ENCODE data around the gene IFT81. TPM values are rescaled to one million over a fixed set of nuclear protein-coding genes. Genes with fewer than 3 reads are reported as not detected.
"Not testable (repeated sequence)": the region's sequence is repeated elsewhere in the genome, so short reads cannot be mapped to it uniquely, and the experiment has no call there.

Gene IFT81
- polyA plus RNA-seq, 1 donor: 12.6 TPM

DNA sequence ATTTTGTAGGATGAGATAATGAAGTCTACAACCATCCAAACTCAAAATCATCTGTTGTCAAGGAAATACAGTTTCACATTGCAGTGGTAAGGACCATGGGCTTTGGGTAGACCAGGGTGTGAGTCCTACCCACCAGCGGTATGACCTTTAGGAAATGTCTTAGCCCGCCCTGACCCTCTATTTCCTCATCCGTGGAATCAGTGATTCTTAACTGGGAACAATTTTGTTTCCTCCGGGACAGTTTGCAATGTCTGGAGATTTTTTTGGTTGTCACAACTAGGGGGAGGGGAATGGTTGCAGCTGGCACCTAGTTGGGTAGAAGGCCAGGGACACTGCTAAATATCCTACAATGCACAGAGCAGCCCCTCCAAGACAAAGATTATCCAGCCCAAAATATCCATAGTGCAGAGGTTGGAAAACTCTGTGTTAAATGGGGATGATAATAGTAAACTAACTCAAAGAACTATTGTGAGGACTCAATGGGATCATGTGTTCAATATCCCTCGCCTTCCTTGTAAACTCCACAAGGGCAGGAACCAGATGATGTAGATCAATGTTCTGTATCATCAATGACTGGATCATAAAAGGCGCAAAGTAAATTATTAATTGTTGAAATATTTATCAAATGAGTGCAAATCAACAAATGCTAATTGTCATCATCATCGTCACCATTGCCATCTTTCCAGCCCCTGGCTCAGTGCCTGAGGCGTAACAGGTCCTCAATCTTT lies 15.7 kb upstream of the IFT81 start:
- Histone ChIP-seq H3K9me3 (ENCODE audit: control insufficient read depth, low read depth, low read length) (no peaks in the 10 kb centered on the region), H3K27me3 (ENCODE audit: control insufficient read depth, insufficient read depth, low read length) (no peaks in the 10 kb centered on the region), H3K4me3 (ENCODE audit: low read length) (no peak overlapping the region), H3K36me3 (ENCODE audit: control insufficient read depth, insufficient read depth, low read length) (no peaks in the 10 kb centered on the region), H3K27ac (ENCODE audit: low read length) (no peak overlapping the region), H3K4me1 (ENCODE audit: control insufficient read depth, insufficient read depth, low read length) (peaks cover 8% of the 10 kb centered on the region)
- whole genome bisulfite sequencing (ENCODE audit: insufficient coverage, low lambda C conversion rate): no CpG with 5 or more reads among the region's 8 CpGs
- DNase-seq: no peak

DNA sequence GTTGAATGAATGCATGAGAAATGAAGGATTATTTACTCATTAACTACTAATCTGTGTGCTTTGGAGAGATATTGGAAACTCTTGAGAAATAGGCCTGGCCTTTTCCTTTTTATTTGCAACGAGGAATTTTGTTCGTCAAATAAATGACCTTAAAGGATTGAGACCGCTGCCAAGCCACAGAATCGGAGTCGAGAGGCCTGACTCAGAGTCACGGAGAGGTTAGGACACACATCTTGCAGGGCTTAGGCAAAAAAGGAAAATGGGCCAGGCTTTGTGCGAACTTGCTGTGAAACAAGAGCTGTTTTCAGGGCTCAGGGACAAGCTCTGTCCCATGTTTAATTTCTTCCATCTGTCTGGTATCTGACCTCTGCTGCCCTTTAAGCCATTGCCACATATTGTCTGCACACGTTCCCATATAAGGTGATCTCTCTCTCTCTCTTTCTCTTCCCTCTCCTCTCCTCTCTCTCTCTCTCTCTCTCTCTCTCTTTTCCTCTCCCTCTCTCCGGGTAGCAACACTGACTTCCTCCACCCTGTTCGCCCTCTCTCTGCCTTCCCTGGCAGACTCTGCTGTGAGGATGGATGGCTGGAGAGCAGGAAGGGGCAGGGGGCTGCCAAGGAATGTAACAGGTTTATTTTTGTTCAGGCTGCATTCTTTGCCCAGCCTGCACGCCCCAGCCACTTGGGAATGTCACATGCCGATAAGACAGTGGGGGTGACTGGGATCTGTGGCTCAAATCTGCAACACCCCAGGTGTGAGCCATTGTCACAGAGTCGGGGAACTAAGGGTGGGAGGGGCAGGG lies 14.9 kb upstream of the IFT81 start:
- Histone ChIP-seq H3K4me1 (ENCODE audit: control insufficient read depth, insufficient read depth, low read length) (peaks cover 8% of the 10 kb centered on the region), H3K9me3 (ENCODE audit: control insufficient read depth, low read depth, low read length) (no peaks in the 10 kb centered on the region), H3K4me3 (ENCODE audit: low read length) (no peak overlapping the region), H3K27ac (ENCODE audit: low read length) (peak overlapping the region; percentile 7), H3K36me3 (ENCODE audit: control insufficient read depth, insufficient read depth, low read length) (no peaks in the 10 kb centered on the region), H3K27me3 (ENCODE audit: control insufficient read depth, insufficient read depth, low read length) (no peaks in the 10 kb centered on the region)
- DNase-seq: peak; percentile 40 to 59
- WGBS (ENCODE audit: insufficient coverage, low lambda C conversion rate): 0% methylated on average over 1 of the region's 13 CpGs

DNA sequence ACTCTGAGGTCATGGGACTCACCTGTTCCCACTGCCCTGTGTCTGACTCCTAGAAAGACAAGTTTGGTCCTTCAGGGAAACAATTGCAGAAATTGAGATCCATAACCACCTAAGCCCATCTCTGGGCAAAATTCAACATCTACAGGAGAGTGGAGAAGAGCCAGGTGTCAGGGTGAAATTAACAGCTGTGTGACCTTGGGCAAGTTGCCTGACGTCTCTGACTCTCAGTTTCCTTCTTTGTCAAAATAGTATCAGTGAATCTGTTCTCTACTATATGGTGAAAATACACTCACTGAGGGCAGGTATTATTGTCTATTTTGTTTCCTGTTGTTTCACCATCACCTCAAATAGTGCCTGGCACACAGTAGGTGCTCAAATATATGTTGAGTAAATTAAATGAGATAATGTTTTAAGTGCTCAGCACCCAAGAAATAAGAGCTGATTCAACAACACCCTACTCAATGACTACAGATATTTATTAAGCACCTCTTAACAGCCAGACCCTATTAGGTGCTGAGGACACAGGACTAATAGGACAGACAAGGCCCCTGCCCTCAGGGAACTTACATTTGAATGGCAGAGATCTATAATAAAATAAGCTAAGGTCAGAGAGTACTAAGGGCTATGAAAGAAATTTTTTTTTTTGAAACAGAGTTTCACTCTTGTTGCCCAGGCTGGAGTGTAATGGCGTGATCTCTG lies 14.2 kb upstream of the IFT81 start:
- no CpG with 5 or more reads among the region's 2 CpGs for WGBS (ENCODE audit: insufficient coverage, low lambda C conversion rate)

DNA sequence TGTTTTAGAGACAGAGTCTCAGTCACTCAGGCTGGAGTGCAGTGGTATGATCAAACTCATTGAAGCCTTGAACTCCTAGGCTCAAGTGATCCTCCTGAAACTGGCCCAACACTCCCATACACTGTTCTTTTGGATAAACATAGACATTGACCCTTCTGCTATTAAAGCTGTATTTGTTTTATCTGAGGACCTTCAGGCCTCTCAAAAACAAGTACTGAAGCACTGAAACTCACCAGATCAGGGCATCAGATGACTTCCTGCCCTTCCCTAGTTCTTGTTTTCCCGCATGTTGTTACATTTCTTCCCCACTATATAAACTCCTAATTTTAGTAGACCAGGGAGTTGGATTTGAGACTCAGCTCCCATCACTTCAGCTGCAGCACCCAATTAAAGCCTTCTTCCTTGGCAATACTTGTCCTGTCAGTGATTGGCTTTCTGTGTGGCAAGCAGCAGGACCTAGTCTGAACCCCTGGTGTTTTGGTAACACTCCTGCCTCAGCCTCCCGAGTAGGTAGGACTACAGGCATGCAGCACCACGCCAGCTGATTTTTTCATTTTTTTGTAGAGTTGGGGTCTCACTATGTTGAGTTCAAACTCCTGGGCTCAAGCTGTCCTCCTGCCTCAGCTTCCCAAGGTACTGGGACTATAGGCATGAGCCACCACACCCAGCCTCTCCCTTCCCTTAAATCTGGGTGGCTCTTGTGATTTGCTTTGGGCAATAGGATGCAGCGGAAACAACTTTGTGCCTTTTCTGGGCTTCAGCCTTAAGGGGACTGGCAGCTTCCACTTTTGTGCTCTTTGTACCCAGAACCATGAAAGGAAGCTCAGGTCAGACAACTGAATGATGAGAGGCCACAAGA lies 12.5 kb upstream of the IFT81 start:
- Histone ChIP-seq H3K4me1 (ENCODE audit: control insufficient read depth, insufficient read depth, low read length) (peaks cover 8% of the 10 kb centered on the region), H3K36me3 (ENCODE audit: control insufficient read depth, insufficient read depth, low read length) (no peaks in the 10 kb centered on the region), H3K27ac (ENCODE audit: low read length) (peak overlapping the region; percentile 18), H3K9me3 (ENCODE audit: control insufficient read depth, low read depth, low read length) (no peaks in the 10 kb centered on the region), H3K27me3 (ENCODE audit: control insufficient read depth, insufficient read depth, low read length) (no peaks in the 10 kb centered on the region), H3K4me3 (ENCODE audit: low read length) (no peak overlapping the region)
- WGBS (ENCODE audit: insufficient coverage, low lambda C conversion rate): no CpG with 5 or more reads among the region's 4 CpGs
- peak in 1 of 2 donors; percentile 23 for DNase-seq

More for the DNA sequence above, 14.2 kb upstream of the IFT81 start:
- Histone ChIP-seq H3K9me3 (ENCODE audit: control insufficient read depth, low read depth, low read length) (no peaks in the 10 kb centered on the region), H3K27me3 (ENCODE audit: control insufficient read depth, insufficient read depth, low read length) (no peaks in the 10 kb centered on the region), H3K4me3 (ENCODE audit: low read length) (no peak overlapping the region), H3K4me1 (ENCODE audit: control insufficient read depth, insufficient read depth, low read length) (peaks cover 8% of the 10 kb centered on the region), H3K36me3 (ENCODE audit: control insufficient read depth, insufficient read depth, low read length) (no peaks in the 10 kb centered on the region), H3K27ac (ENCODE audit: low read length) (no peak overlapping the region)
- no peak for DNase-seq

DNA sequence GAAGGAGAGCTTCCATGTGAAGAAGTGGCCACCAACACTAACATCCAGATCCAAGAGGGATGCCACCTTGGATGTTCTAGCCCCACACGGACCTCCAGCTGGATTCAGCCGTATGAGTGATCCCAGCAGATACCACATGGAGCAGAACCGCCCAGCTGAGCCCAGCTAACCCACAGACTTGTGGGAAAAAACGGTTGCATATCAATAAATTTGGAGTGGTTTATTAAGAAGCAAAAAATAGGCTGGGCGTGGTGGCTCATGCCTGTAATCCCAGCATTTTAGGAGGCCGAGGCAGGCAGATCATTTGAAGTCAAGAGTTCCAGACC lies 11.9 kb upstream of the IFT81 start:
- Histone ChIP-seq H3K36me3 (ENCODE audit: control insufficient read depth, insufficient read depth, low read length) (no peaks in the 10 kb centered on the region), H3K4me1 (ENCODE audit: control insufficient read depth, insufficient read depth, low read length) (peaks cover 8% of the 10 kb centered on the region), H3K9me3 (ENCODE audit: control insufficient read depth, low read depth, low read length) (no peaks in the 10 kb centered on the region), H3K4me3 (ENCODE audit: low read length) (no peak overlapping the region), H3K27ac (ENCODE audit: low read length) (no peak overlapping the region), H3K27me3 (ENCODE audit: control insufficient read depth, insufficient read depth, low read length) (no peaks in the 10 kb centered on the region)
- WGBS (ENCODE audit: insufficient coverage, low lambda C conversion rate): no CpG with 5 or more reads among the region's 6 CpGs
- no peak for DNase-seq

DNA sequence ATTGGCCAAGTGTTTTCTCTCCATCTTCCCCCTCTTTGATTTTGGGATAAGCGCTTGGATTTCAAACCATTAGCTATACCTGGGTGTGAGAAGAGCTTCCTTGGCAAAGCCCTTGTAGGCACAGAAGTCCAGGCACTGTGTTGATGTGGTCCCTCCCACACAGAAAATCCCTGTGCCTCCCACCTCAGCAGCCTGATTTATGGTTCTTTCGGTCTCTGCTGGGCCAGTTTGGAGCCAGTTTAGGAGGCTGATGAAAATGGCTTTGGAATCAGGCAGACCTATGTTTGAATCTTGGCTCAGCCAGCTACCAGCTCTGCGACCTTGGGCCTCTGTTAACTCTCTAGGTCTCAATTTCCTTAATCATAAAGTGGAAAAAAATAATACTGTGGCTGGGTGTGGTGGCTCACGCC lies 9.6 kb upstream of the IFT81 start:
- peaks cover under 1% of the 10 kb centered on the region for H3K4me1 ChIP-seq (ENCODE audit: control insufficient read depth, insufficient read depth, low read length)
- H3K9me3 ChIP-seq (ENCODE audit: control insufficient read depth, low read depth, low read length): no peaks in the 10 kb centered on the region
- H3K27me3 ChIP-seq (ENCODE audit: control insufficient read depth, insufficient read depth, low read length): no peaks in the 10 kb centered on the region
- H3K27ac ChIP-seq (ENCODE audit: low read length): no peak overlapping the region
- no CpG with 5 or more reads among the region's 4 CpGs for WGBS (ENCODE audit: insufficient coverage, low lambda C conversion rate)
- no peak overlapping the region for H3K4me3 ChIP-seq (ENCODE audit: low read length)
- no peak for DNase-seq
- no peaks in the 10 kb centered on the region for H3K36me3 ChIP-seq (ENCODE audit: control insufficient read depth, insufficient read depth, low read length)

DNA sequence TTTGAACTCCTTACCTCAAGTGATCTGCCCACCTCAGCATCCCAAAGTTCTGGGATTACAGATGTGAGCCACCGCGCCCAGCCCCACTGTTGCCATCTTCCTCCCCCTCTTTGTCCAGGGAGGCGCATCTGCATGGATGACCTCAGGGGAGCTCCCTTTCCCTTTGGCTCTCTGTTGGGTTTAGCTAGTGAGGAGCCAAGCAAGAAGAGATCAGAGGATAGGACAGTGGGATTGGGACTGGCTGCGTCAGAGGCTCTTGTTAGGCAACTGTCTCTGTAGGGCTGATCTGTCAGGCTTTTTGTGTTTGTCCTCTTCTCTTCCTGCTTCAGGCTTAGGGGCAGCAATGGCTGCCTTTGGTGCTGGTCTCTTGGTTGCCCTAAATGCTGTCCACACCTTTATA lies 8.5 kb upstream of the IFT81 start:
- Histone ChIP-seq H3K4me3 (ENCODE audit: low read length) (no peak overlapping the region), H3K4me1 (ENCODE audit: control insufficient read depth, insufficient read depth, low read length) (no peaks in the 10 kb centered on the region), H3K27ac (ENCODE audit: low read length) (no peak overlapping the region), H3K27me3 (ENCODE audit: control insufficient read depth, insufficient read depth, low read length) (no peaks in the 10 kb centered on the region), H3K9me3 (ENCODE audit: control insufficient read depth, low read depth, low read length) (no peaks in the 10 kb centered on the region), H3K36me3 (ENCODE audit: control insufficient read depth, insufficient read depth, low read length) (no peaks in the 10 kb centered on the region)
- no peak for DNase-seq
- no CpG with 5 or more reads among the region's 4 CpGs for WGBS (ENCODE audit: insufficient coverage, low lambda C conversion rate)

DNA sequence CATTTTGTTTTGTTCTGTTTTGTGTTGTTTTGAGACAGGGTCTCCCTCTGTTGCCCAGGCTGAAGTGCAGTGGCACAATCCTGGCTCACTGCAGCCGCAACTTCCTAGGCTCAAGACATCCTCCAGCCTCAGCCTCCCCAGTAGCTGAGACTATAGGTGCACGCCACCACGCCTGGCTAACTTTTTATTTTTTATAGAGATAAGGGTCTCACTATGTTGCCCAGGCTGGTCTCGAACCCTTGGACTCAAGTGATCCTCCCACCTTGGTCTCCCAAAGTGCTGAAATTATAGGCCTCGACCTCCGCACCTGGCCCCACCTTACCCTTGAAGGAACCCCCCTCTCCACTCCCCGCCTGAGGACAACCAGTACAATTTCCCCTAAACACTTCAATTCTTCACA lies 7.5 kb upstream of the IFT81 start:
- Histone ChIP-seq H3K27me3 (ENCODE audit: control insufficient read depth, insufficient read depth, low read length) (no peaks in the 10 kb centered on the region), H3K36me3 (ENCODE audit: control insufficient read depth, insufficient read depth, low read length) (no peaks in the 10 kb centered on the region), H3K4me3 (ENCODE audit: low read length) (no peak overlapping the region), H3K9me3 (ENCODE audit: control insufficient read depth, low read depth, low read length) (no peaks in the 10 kb centered on the region), H3K4me1 (ENCODE audit: control insufficient read depth, insufficient read depth, low read length) (no peaks in the 10 kb centered on the region), H3K27ac (ENCODE audit: low read length) (no peak overlapping the region)
- no peak for DNase-seq
- no CpG with 5 or more reads among the region's 7 CpGs for WGBS (ENCODE audit: insufficient coverage, low lambda C conversion rate)

DNA sequence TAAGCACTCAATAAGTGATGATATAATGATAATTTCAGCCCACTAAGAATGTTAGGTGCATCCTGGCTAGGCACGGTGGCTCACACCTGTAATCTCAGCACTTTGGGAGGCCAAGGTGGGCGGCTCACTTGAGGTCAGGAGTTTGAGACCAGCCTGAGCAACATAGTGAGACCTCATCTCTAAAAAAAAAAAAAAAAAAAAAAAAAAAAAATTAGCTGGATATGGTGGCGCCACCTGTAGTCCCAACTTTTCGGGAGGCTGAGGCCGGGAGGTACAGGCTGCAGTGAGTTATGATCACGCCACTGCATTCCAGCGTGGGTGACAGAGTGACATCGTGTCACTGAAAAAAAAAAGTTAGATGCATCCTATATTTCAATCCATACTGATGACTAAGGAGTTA lies 6.9 kb upstream of the IFT81 start:
- not testable (repeated sequence) for H3K4me3 ChIP-seq (ENCODE audit: low read length); H3K36me3 ChIP-seq (ENCODE audit: control insufficient read depth, insufficient read depth, low read length); H3K4me1 ChIP-seq (ENCODE audit: control insufficient read depth, insufficient read depth, low read length); H3K27me3 ChIP-seq (ENCODE audit: control insufficient read depth, insufficient read depth, low read length); H3K9me3 ChIP-seq (ENCODE audit: control insufficient read depth, low read depth, low read length); H3K27ac ChIP-seq (ENCODE audit: low read length); DNase-seq
- no CpG with 5 or more reads among the region's 8 CpGs for WGBS (ENCODE audit: insufficient coverage, low lambda C conversion rate)
